K562 (cell line): ENCODE data around the gene FIZ1. TPM values are rescaled to one million over a fixed set of nuclear protein-coding genes. Genes with fewer than 3 reads are reported as not detected.

ENCODE experiments used
- CHD2 ChIP-seq: IDR thresholded peaks from 2 replicates; pipeline ENCODE4 v1.6.1; 2011; ENCODE audit warnings: low read depth, low read length
- CXXC5 ChIP-seq: fragments of 250-450 bp; sonication (Bioruptor Pico); IDR thresholded peaks from 2 replicates; pipeline ENCODE4 v1.8.0; 2022; ENCODE audit warnings: inconsistent platforms, mild to moderate bottlenecking, moderate library complexity
- ETV6 ChIP-seq, 3 experiments: fragments of 150-350 bp in 1 of 3; sonication (generic) in 1 of 3; formaldehyde crosslinking in 1 of 3; IDR thresholded peaks; 2 replicates each; pipeline versions ENCODE4 v1.6.1 to v1.8.0; 2014 to 2022; ENCODE audit warnings: borderline replicate concordance in 2 of 3, low read depth in 2 of 3, antibody characterized with exemption in 1 of 3, low read length in 1 of 3, mild to moderate bottlenecking in 1 of 3, missing genetic modification reagents in 1 of 3
- GABPA ChIP-seq: fragments of 200-800 bp; sonication (Bioruptor generic); conservative IDR thresholded peaks from 2 replicates; pipeline ENCODE4 v1.6.1; 2016; ENCODE audit warnings: low read depth, missing genetic modification characterization, missing compliant biosample characterization
- GABPB1 ChIP-seq: sonication (generic); formaldehyde crosslinking; IDR thresholded peaks from 2 replicates; pipeline ENCODE4 v1.8.0; 2022; ENCODE audit warnings: mild to moderate bottlenecking, missing genetic modification reagents
- GTF2F1 ChIP-seq: IDR thresholded peaks from 2 replicates; pipeline ENCODE4 v1.6.1; 2011; ENCODE audit warnings: low read depth, low read length, improper control_type of control experiment
- NR0B1 ChIP-seq: fragments of 450-650 bp; IDR thresholded peaks from one replicate; pipeline ENCODE4 v1.6.1; 2018; ENCODE audit warnings: mild to moderate bottlenecking, moderate library complexity; ENCODE audit not compliant: partially characterized antibody
- NR2C1 ChIP-seq, 2 experiments: fragments of 450-650 bp; IDR thresholded peaks; 2 replicates each; pipeline ENCODE4 v1.6.1; 2017; ENCODE audit warnings: mild to moderate bottlenecking in 2 of 2, antibody characterized with exemption in 1 of 2, inconsistent platforms in 1 of 2, missing compliant biosample characterization in 1 of 2, missing genetic modification characterization in 1 of 2
- POLR2AphosphoS5 ChIP-seq: IDR thresholded peaks from 2 replicates; pipeline ENCODE4 v1.6.1; 2011; ENCODE audit warnings: mild to moderate bottlenecking, low read depth, low read length, moderate library complexity; ENCODE audit not compliant: control insufficient read depth, insufficient read depth
- SMARCE1 ChIP-seq: fragments of 450-650 bp; IDR thresholded peaks from 2 replicates; pipeline ENCODE4 v1.7.1; 2016; ENCODE audit warnings: mild to moderate bottlenecking
- SP1 ChIP-seq: sonication (generic); formaldehyde crosslinking; IDR thresholded peaks from 2 replicates; pipeline ENCODE4 v1.8.1; 2022; ENCODE audit warnings: mild to moderate bottlenecking, missing genetic modification reagents
- ZBTB11 ChIP-seq, 3 experiments: fragments of 200-800 bp in 1 of 3; fragments of 250-450 bp in 1 of 3; fragments of 450-650 bp in 1 of 3; sonication (Bioruptor Pico) in 1 of 3; sonication (Bioruptor generic) in 1 of 3; formaldehyde crosslinking in 1 of 3; IDR thresholded peaks; 2 replicates each; pipeline versions ENCODE4 v1.6.1 to v1.8.0; 2016 to 2022; ENCODE audit warnings: mild to moderate bottlenecking in 2 of 3, missing genetic modification characterization in 2 of 3, missing compliant biosample characterization in 1 of 3, moderate library complexity in 1 of 3
- ZBTB8A ChIP-seq: fragments of 450-650 bp; IDR thresholded peaks from 2 replicates; pipeline ENCODE4 v1.6.1; 2018; ENCODE audit warnings: mild to moderate bottlenecking, moderate library complexity; ENCODE audit not compliant: partially characterized antibody
- ZNF583 ChIP-seq: fragments of 250-450 bp; sonication (Bioruptor Pico); IDR thresholded peaks from 2 replicates; pipeline ENCODE4 v1.4.0; 2020
- ZNF639 ChIP-seq, 2 experiments: fragments of 200-800 bp in 1 of 2; sonication (Bioruptor generic) in 1 of 2; sonication (generic) in 1 of 2; formaldehyde crosslinking in 1 of 2; IDR thresholded peaks in 1 of 2; conservative IDR thresholded peaks in 1 of 2; 2 replicates each; pipeline versions ENCODE4 v1.5.0 to v1.6.1; 2016 to 2020; ENCODE audit warnings: missing compliant biosample characterization in 1 of 2, missing genetic modification characterization in 1 of 2, missing genetic modification reagents in 1 of 2
- ZNF766 ChIP-seq: fragments of 200-800 bp; sonication (Bioruptor generic); conservative IDR thresholded peaks from 2 replicates; pipeline ENCODE4 v1.6.1; 2016; ENCODE audit warnings: missing genetic modification characterization, missing compliant biosample characterization
- polyA plus RNA-seq, 8 experiments: library from polyadenylated mRNA; depleted of rRNA in 4 of 8; stranded (reverse) in 5 of 8; unstranded in 3 of 8; fragments of >200 nt; fragmentation: Nextera tagmentation in 2 of 8; fragmentation: Illumina TruSeq in 1 of 8; extraction: Ambion mirVana in 2 of 8; extraction: Trizol in 1 of 8; gene quantifications; 2 replicates each; pipeline versions ENCODE4 v1.2.1 to v1.2.3, GENCODE V29; 2011 to 2014; ENCODE audit warnings: inconsistent platforms in 1 of 8, missing spikeins in 1 of 8
- total RNA-seq, 7 experiments: library from RNA; depleted of rRNA in 6 of 7; stranded (reverse); fragments of >200 nt in 6 of 7; fragmentation: Illumina TruSeq in 2 of 7; extraction: Trizol in 2 of 7; gene quantifications; 2 replicates each; pipeline versions ENCODE4 v1.2.1 to v1.2.3, GENCODE V29; 2011 to 2021; ENCODE audit warnings: low replicate concordance in 1 of 7

FIZ1 gene
- total and polyA plus RNA-seq, 9 of the 15 experiments (the other 6 are each of a cell fraction or from before 2014, with no cell fraction given): 0.79 to 17.5 (median 5.5) TPM

GRCh38 chr19:55605207-55605636 is 5.9 kb upstream of the FIZ1 start (continued):
- TF ChIP-seq ZBTB11 (CRISPR knock-in tag; IDR thresholded peaks at IDR 0.05): peak in 2 of 3 experiments; percentile 19 to 92; a peak in 3 of 6 replicates
- TF ChIP-seq NR0B1: no peak
- TF ChIP-seq GABPA (tag): peak; percentile 98
- no peak for TF ChIP-seq POLR2AphosphoS5
- no peak for TF ChIP-seq ZNF583 (CRISPR knock-in tag)
- TF ChIP-seq CXXC5 (CRISPR knock-in tag): peak; percentile 73
- no peak; the same call in 1 of the 2 replicates for TF ChIP-seq CHD2
- TF ChIP-seq SP1 (CRISPR knock-in tag): 0 out of 2 replicates have a peak, but pooled peaks have one; percentile 51
- no peak for TF ChIP-seq SMARCE1
- 0 out of 4 replicates have a peak, but pooled peaks of 1 of the 2 experiments have one; percentile 24 for TF ChIP-seq ETV6 (IDR thresholded peaks at IDR 0.05; ENCODE audit: borderline replicate concordance in 1 of 2, low read depth in 2 of 2, low read length in 1 of 2)
- TF ChIP-seq ETV6 (CRISPR knock-in tag; IDR thresholded peaks at IDR 0.05; ENCODE audit: borderline replicate concordance): no peak
- no peak for TF ChIP-seq ZBTB8A
- no peak for TF ChIP-seq GTF2F1
- TF ChIP-seq NR2C1 (IDR thresholded peaks at IDR 0.05): no peak
- no peak for TF ChIP-seq NR2C1 (tag; IDR thresholded peaks at IDR 0.05)
- TF ChIP-seq ZNF766 (CRISPR knock-in tag): no peak
- peak in 1 of 2 experiments; percentile 96; a peak in 2 of 4 replicates for TF ChIP-seq ZNF639 (CRISPR knock-in tag; conservative IDR thresholded peaks at IDR 0.05 in 1 of 2, IDR thresholded peaks at IDR 0.05 in 1 of 2)
- TF ChIP-seq GABPB1 (CRISPR knock-in tag): peak; percentile 87
